Measurements from ENCODE around the gene SLC29A2.
"Not testable (repeated sequence)": the region's sequence is repeated elsewhere in the genome, so short reads cannot be mapped to it uniquely, and the experiment has no call there.

Gene SLC29A2

GRCh38 chr11:66408488-66409214 lies 37.1 kb upstream of the SLC29A2 start:
- peak overlapping the region; percentile 14 for H3K4me3 ChIP-seq (ENCODE audit: low read length)
- TF ChIP-seq CTCF (IDR thresholded peaks at IDR 0.05; ENCODE audit: insufficient read depth, low read depth, low read length, missing control alignments), result peak; percentile 98
- DNase-seq (ENCODE audit: low read depth), result peak; percentile 83

GRCh38 chr11:66407651-66408050 lies 36.1 kb upstream of the SLC29A2 start:
- no peak for TF ChIP-seq CTCF (IDR thresholded peaks at IDR 0.05; ENCODE audit: insufficient read depth, low read depth, low read length, missing control alignments)
- no peak overlapping the region for H3K4me3 ChIP-seq (ENCODE audit: low read length)
- no peak for DNase-seq (ENCODE audit: low read depth)

DNA sequence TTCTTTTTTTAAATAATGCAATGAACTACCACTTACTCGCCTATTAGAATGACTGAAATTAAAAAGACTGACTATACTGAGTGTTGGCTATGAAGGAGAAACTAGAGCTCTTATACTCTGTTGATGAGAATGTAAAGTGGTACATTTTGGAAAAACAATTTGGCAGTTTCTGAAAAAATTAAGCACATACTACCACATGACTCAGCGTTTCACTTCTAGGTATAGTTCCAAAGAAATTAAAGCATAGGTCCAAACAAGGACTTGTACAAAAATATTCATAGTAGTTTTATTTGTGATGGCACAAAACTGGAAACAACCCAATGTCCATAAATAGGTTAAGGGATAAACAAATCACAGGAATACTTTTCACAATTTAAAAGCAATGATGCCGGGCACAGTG lies 22.4 kb upstream of the SLC29A2 start:
- H3K4me3 ChIP-seq (ENCODE audit: low read length), result no peak overlapping the region
- no peak for DNase-seq (ENCODE audit: low read depth)
- no peak for TF ChIP-seq CTCF (IDR thresholded peaks at IDR 0.05; ENCODE audit: insufficient read depth, low read depth, low read length, missing control alignments)

- no peak for TF ChIP-seq CTCF (IDR thresholded peaks at IDR 0.05; ENCODE audit: insufficient read depth, low read depth, low read length, missing control alignments)
- DNase-seq (ENCODE audit: low read depth), result no peak
- no peak overlapping the region for H3K4me3 ChIP-seq (ENCODE audit: low read length)
These were observed 19.8 kb upstream of the SLC29A2 start for GRCh38 chr11:66391322-66391721.

- DNase-seq (ENCODE audit: low read depth), result peak; percentile 89
These were observed 17.3 kb upstream of the SLC29A2 start for GRCh38 chr11:66388780-66389386.

GRCh38 chr11:66386171-66387069 lies 14.9 kb upstream of the SLC29A2 start:
- peak overlapping the region; percentile 28 for H3K4me3 ChIP-seq (ENCODE audit: low read length)
- DNase-seq (ENCODE audit: low read depth), result peak; percentile 81
- peak; percentile 98 for TF ChIP-seq CTCF (IDR thresholded peaks at IDR 0.05; ENCODE audit: insufficient read depth, low read depth, low read length, missing control alignments)

More at GRCh38 chr11:66388780-66389386, 17.3 kb upstream of the SLC29A2 start:
- no peak overlapping the region for H3K4me3 ChIP-seq (ENCODE audit: low read length)
- peak; percentile 94 for TF ChIP-seq CTCF (IDR thresholded peaks at IDR 0.05; ENCODE audit: insufficient read depth, low read depth, low read length, missing control alignments)

DNA sequence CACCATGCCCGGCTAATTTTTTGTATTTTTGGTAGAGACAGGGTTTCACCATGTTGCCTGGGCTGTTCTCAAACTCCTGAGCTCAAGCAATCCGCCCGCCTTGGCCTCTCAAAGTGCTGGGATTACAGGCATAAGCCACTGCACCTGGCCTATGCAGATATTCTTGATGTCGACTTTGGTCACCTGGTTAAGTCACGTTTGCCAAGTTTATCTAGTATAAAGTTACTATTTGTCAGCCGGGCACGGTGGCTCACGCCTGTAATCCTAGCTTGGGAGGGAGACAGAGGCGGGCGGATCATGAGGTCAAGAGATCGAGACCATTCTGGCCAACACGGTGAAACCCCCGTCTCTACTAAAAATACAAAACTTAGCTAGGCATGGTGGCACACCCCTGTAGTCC lies 12.8 kb upstream of the SLC29A2 start:
- H3K4me3 ChIP-seq (ENCODE audit: low read length); DNase-seq (ENCODE audit: low read depth): not testable (repeated sequence)

GRCh38 chr11:66380264-66380663 lies 8.7 kb upstream of the SLC29A2 start:
- DNase-seq (ENCODE audit: low read depth); H3K4me3 ChIP-seq (ENCODE audit: low read length): not testable (repeated sequence)

DNA sequence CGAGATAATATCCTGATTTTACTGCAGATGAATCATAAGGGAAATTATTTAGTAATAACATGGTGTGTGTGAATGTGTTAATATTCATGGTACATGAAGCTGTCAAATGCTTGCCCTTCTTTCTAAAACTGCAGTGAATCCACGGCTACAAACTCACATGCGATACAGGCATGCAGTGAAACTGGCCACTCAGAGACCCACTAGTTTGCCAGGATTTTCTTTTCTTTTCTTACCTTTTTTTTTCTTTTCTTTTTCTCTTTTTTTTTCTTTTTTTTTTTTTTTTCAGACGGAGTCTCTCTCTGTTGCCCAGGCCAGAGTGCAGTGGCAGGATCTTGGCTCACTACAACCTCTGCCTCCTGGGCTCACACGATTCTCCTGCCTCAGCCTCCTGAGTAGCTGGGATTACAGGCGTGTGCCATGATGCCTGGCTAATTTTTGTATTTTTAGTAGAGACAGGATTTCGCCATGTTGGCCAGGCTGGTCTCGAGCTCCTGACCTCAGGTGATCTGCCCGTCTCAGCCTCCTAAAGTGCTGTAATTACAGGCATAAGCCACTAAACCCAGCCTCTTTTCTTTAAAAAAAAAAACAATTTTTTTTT lies 2.2 kb upstream of the SLC29A2 start:
- H3K4me3 ChIP-seq (ENCODE audit: low read length); DNase-seq (ENCODE audit: low read depth): not testable (repeated sequence)

Measured in epithelial cell of esophagus (primary cell).